NB4 (cell line): ENCODE measurements around the gene OST4.

ENCODE experiments used
- DNase-seq: peaks from one replicate; pipeline ENCODE4 v3.0.0; 2010; ENCODE audit warnings: low read depth
- H3K4me3 ChIP-seq: one replicate; pipeline ENCODE4 v1.5.1; 2011; ENCODE audit warnings: mild to moderate bottlenecking, low read depth, low read length, moderate library complexity
- MYC ChIP-seq: IDR thresholded peaks from 2 replicates; pipeline ENCODE4 v1.6.1; 2011; ENCODE audit warnings: low read depth, low read length
- POLR2A ChIP-seq: IDR thresholded peaks from 2 replicates; pipeline ENCODE4 v1.6.1; 2011; ENCODE audit warnings: mild to moderate bottlenecking; ENCODE audit not compliant: insufficient read length; ENCODE audit errors: extremely low read depth
- TF ChIP-seq, protein P1 (sequence below): IDR thresholded peaks from 2 replicates; pipeline ENCODE4 v1.6.1; 2011; ENCODE audit warnings: low read depth, low read length
- TF ChIP-seq, protein P2 (sequence below): IDR thresholded peaks from one replicate; pipeline ENCODE4 v1.5.1; 2012; ENCODE audit warnings: low read depth, low read length

OST4 gene

DNA sequence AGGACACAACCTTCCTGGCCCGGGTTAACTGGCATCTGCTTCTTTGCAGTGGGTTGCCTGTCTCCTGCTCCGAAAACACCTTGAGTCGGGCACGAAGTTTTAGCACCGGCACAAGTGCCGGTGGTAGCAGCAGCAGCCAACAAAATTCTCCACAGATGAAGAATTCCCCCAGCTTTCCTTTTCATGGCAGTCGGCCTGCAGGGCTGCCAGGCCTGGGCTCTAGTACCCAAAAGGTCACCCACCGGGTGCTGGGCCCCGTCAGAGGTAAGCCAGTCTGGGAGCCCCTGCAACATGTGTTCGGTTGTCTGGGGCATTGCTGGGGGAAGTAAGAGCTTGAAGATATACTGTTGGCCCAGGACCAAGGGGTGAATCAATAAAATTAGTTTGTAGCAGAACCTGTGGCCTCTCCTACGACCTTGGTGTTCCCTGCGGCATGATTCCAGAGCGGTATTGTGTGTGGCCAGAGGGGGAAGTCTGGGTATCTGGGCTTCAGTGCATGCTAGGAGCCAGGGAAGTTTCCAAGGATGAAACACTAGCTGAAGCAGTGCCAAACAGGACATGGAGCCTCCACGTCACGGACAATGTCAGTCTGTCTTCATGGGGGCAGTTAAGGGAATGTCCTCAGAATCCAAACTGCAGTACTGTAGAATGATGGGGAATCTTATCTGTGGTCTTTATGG lies 12.2 kb downstream of the OST4 start:
- TF ChIP-seq, protein P1, sequence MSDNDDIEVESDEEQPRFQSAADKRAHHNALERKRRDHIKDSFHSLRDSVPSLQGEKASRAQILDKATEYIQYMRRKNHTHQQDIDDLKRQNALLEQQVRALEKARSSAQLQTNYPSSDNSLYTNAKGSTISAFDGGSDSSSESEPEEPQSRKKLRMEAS = no peak
- TF ChIP-seq, protein P2, sequence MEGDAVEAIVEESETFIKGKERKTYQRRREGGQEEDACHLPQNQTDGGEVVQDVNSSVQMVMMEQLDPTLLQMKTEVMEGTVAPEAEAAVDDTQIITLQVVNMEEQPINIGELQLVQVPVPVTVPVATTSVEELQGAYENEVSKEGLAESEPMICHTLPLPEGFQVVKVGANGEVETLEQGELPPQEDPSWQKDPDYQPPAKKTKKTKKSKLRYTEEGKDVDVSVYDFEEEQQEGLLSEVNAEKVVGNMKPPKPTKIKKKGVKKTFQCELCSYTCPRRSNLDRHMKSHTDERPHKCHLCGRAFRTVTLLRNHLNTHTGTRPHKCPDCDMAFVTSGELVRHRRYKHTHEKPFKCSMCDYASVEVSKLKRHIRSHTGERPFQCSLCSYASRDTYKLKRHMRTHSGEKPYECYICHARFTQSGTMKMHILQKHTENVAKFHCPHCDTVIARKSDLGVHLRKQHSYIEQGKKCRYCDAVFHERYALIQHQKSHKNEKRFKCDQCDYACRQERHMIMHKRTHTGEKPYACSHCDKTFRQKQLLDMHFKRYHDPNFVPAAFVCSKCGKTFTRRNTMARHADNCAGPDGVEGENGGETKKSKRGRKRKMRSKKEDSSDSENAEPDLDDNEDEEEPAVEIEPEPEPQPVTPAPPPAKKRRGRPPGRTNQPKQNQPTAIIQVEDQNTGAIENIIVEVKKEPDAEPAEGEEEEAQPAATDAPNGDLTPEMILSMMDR = no peak
- TF ChIP-seq POLR2A (no peak), MYC (no peak)
- no peak overlapping the region for H3K4me3 ChIP-seq
- no peak for DNase-seq

DNA sequence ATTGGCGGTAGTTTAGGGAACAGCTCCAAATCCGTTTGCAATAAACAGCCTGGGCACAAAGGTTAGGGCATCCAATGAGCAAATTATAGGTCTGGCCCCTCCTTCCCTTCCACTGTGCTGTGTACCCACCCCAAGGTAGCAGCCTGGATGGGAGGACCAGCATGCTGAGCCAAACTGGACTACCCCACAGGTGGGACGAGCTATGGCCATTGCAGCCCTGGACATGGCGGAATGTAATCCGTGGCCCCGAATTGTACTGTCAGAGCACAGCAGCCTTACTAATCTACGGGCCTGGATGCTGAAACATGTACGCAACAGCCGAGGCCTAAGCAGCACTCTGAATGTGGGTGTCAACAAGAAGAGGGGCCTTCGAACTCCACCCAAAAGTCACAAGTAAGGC lies 13.2 kb downstream of the OST4 start:
- DNase-seq = no peak
- TF ChIP-seq, protein P1 = no peak
- TF ChIP-seq POLR2A (no peak), MYC (no peak)
- TF ChIP-seq, protein P2 = no peak
- no peak overlapping the region for H3K4me3 ChIP-seq

DNA sequence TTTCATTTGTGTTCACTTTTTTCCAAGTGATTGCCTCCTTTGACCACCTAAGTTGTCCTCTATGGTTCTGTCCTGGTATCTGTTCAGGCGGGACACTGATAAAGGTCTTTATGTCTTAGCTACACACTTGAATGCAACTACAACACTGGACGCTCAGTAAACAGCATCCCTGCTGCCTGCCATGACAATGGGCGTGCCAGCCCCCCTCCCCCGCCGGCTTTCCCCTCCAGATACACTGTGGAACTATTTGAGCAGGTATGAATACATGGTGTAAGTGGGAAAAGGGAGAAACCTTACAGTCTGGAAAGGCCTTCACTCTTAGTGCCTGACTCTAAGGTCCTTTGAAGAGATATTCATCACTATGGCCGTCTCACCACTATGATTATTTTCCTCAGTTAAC lies 14.3 kb downstream of the OST4 start:
- no peak for DNase-seq

DNA sequence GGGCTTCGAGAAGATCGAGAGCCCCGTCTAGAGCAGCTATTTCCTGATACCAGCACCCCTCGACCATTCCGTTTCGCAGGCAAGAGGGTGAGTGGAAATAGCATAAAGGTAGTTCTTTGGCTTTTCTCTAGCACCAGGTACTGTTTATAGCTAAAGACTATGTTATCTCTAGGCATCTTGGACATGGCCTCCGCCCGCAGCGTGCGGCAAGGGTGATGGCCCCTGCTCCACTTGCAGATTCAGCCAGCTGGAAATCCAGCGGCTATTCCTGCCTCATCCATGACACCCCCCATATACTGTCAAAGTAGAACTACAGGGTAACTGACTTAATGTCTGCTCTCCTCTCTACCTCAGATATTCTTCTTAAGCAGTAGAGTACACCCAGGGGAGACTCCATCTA lies 16.7 kb downstream of the OST4 start:
- DNase-seq = no peak
- no peak for TF ChIP-seq MYC
- no peak overlapping the region for H3K4me3 ChIP-seq

More for the DNA sequence above, 14.3 kb downstream of the OST4 start:
- TF ChIP-seq MYC (no peak), POLR2A (no peak)
- TF ChIP-seq, protein P1 = no peak
- TF ChIP-seq, protein P2 = no peak
- no peak overlapping the region for H3K4me3 ChIP-seq

DNA sequence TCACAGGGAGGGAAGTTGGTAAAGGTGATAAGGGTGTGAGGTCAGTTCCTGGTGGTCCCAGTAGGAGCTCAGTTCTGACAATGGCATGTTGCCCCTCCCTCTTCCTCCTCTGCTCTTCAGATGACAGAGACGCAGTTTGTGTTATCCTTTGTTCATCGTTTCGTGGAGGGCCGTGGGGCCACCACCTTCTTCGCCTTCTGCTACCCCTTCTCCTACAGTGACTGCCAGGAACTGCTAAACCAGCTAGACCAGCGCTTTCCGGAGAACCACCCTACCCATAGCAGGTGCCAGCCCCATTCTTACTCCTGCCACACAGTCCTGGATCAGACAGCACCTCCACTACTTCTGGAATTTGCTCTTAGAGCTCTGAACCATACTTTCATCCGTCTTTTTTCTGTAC lies 17.7 kb downstream of the OST4 start:
- H3K4me3 ChIP-seq = no peak overlapping the region
- TF ChIP-seq POLR2A = no peak
- TF ChIP-seq, protein P2 = no peak
- no peak for DNase-seq

DNA sequence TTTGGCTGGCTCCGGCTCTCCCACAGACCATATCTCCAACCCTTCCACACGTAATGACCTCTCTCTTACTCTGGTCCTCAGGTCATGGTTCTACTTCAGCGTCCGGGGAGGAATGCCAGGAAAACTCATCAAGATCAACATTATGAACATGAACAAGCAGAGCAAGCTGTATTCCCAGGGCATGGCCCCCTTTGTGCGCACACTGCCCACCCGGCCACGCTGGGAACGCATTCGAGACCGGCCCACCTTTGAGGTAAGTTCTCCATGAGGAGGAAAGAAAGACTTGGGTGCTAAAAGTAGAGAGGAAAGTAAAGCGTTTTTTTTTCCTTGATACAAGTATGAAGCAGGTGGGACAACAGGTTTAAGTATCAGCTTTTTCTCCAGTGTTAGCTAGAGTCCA lies 18.1 kb downstream of the OST4 start:
- no peak for DNase-seq
- no peak overlapping the region for H3K4me3 ChIP-seq
- no peak for TF ChIP-seq MYC

DNA sequence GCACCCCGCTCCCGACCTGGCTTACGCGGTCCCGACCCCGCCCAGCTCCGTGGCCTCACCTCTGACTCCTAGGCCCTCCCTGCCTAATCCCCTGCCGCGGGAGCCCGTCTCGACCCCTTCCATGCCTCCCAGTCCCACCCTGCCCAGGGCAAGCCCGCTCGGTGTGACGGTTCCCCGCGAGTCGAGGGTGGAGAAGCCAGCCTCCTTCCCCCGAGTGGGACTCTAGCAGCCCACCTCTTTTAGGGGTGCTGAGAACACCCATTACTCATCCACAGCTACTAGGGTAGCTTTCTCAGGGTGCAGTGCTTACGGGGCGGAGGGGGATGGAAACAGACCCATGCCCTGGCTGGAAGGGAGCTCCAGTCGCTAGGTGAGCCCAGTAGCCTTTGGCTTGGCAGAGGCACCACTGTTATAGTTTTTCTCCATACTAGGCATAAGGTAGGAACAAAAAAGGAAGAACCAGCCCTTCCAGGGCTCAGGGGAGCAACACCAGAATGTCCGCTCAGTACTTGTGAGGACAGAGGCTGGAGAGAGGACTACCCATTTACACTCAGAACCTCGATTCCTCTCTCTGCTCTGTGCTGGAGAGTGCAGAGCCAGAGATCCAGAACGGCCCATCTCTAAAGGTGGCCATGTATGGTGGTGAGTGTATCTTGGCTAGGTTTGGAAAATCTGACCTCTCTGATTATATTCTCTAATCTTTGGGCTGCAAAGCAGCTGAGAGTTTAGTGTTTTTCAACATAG lies 19.4 kb downstream of the OST4 start:
- DNase-seq = peak; percentile 54
- H3K4me3 ChIP-seq = peak overlapping the region; percentile 81
- TF ChIP-seq MYC = no peak
- TF ChIP-seq, protein P2 = no peak
- TF ChIP-seq, protein P1 = no peak
- no peak for TF ChIP-seq POLR2A
